ENCODE results near the gene SHROOM3.

SHROOM3 gene

DNA sequence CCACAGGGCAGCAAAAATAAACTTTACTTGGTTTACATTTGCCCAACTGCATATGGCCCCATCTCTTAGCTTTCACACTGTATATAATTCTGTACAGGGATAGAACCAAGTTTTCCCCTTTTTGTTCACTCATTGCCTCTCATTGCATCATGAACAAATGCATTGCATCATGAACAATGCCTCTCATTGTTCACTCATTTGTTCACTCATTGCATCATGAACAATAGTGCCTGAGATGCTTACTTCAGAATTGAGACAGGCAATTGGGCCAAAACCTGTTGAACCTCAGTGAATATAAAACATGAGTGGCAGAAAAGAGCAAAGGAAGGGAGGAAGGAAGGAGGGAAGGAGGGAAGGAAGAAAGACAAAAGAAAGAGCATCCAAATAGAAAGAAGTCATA, 364.7 kb downstream of the SHROOM3 start:
- no peak for TF ChIP-seq CTCF (conservative IDR thresholded peaks at IDR 0.05; ENCODE audit: low read depth, low read length)

DNA sequence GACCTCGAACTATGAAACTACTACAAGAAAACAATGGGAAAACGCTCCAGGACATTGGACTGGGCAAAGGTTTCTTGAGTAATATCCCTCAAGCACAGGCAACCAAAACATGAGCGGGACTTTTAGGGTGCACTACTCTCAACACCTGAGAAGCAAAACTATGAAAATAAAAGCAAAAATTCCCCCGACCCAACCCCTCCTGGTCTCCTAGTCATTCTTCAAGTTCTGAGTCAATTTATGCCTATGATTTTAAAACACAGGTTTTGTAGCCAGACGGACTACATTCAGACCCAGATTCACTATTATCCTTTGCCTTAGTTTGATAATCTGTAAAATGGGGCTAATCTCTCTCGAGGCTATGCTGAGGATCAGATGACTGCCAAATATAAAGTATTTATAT, 365.9 kb downstream of the SHROOM3 start:
- TF ChIP-seq CTCF (conservative IDR thresholded peaks at IDR 0.05; ENCODE audit: low read depth, low read length) = no peak
- DNase-seq (ENCODE audit: low read depth) = no peak
- no peak overlapping the region for H3K4me3 ChIP-seq (ENCODE audit: low read depth, low read length)

More for the DNA sequence above, 364.7 kb downstream of the SHROOM3 start:
- no peak for DNase-seq (ENCODE audit: low read depth)
- no peak overlapping the region for H3K4me3 ChIP-seq (ENCODE audit: low read depth, low read length)

DNA sequence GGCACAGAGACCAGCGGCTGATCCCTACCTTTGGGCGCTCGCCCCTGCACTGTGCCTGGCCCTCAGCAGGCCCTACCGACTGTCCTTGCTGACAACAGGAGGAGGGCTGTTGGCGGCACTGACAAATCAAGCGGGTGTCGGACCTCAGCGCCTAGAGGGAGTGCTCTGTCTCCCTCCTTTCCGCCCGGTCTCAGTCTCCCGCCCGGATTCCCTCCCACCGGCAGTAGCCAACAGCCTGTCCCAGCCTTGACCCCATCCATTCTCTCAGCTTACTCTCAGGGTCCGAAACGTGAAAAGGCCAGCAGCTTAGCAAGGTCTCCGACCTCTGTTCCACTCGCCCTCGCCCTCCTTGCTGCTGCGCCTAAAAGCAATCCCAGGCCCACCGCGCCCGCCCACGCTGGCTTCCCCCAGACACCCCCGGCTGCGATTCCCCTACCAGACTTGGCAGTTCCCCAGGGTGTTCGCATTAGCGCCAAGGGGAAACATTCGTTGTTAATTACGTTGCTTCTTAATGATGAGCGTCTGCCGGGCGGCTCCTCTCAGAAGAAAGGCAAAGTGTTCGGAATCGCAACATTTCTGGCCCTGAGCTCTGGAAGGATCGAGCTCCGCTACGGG, 366.7 kb downstream of the SHROOM3 start:
- DNase-seq (ENCODE audit: low read depth) = no peak
- H3K4me3 ChIP-seq (ENCODE audit: low read depth, low read length) = peak overlapping the region; percentile 35
- TF ChIP-seq CTCF (conservative IDR thresholded peaks at IDR 0.05; ENCODE audit: low read depth, low read length) = no peak

DNA sequence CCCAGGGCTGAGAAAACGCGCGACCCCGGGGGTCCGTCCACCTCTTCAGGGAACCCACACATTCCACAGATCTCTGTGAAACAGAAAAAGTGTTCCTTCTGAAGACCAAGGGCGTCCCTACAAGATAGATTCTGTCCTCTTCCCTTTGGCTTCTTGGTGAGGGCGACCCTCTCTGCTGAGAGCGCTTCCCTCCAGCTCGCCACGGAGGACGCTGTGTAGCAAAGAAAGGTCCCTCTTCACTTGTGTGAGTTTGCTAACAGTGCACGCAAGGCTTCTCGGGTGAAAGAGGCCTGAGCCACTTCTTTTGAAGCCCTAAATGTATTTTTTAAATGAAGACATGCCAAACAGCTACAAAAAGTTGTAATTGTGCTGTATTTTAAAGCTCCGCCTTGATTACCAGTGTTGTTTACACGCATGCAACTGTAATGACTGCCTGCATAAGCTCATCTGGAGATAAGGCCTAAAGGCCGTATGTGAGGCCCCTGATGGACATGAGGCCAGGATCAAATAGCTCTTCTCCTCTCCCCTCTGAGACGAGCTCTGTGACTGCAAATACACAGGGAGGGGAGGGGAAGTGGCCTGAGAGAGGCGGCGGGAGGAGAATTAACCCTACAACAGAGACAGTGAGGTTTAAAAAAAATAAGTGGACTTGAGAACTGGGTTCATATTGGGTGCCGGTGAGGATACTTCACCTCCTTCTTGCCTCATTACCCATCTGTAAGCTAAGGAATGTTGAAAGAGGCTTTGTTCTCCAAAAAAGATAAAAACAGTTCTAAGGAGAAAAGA, 367.4 kb downstream of the SHROOM3 start:
- H3K4me3 ChIP-seq (ENCODE audit: low read depth, low read length) = peak overlapping the region; percentile 35
- DNase-seq (ENCODE audit: low read depth) = peak; percentile 63
- TF ChIP-seq CTCF (conservative IDR thresholded peaks at IDR 0.05; ENCODE audit: low read depth, low read length) = peak; percentile 44

DNA sequence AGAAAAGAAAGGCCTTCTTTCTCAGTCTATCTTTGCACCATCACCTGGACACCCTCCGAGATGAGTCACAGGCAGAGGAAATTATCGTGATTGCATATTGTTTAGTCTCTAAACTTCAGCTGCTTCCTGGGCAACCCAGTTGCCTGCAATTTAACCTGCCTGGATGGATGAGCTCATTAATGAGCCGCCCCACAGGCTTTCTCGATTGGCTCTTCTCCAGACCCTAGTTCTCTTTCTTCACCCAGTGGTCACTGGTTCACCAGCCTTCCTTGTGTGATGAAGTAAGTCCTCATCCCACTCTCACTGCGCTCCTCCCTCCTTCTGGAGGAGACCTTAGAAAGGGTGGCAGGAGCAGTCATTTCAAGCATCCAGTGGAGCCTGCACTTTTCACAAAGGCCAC, 368.5 kb downstream of the SHROOM3 start:
- TF ChIP-seq CTCF (conservative IDR thresholded peaks at IDR 0.05; ENCODE audit: low read depth, low read length) = no peak
- H3K4me3 ChIP-seq (ENCODE audit: low read depth, low read length) = no peak overlapping the region
- peak; percentile 93 for DNase-seq (ENCODE audit: low read depth)

DNA sequence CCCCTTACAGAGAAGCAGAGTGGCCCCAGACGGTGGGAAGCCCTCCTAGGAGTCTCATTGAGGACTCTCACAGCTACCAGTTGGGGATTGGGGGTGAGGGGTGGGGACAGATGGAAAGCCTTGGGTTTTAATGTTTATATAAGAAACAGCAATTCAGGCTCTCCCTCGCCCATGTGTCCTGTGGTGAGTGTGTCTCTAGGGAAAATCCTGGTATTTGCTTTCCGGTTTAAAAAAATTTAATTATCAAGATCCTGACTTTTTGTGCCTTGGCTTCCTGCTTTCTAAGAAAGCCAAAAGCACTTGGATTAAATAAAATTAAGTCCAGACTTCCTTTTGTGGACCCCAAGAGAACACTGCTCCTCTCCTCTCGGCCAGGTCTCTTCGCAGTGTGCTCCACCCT, 369.1 kb downstream of the SHROOM3 start:
- DNase-seq (ENCODE audit: low read depth) = peak; percentile 52
- no peak overlapping the region for H3K4me3 ChIP-seq (ENCODE audit: low read depth, low read length)
- TF ChIP-seq CTCF (conservative IDR thresholded peaks at IDR 0.05; ENCODE audit: low read depth, low read length) = no peak

DNA sequence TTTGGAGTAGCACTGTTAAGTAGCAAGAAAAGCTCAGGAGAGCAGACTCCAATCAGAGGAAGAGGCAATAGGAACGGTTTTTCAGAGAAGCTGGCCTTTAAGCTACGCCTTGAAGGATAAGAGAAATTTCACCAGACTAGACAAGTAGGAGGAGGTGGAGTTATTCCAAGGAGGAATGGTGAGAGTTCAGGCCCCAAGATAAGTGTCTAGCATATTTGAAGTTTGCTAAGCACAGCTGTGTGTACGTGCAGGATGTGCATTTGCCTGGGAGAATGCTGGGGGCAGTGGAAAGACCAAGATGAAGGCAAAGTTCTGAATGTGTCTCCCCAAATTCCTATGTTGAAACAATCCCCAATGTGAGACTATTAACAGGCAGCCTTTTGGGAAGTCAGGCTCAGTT, 371.3 kb downstream of the SHROOM3 start:
- H3K4me3 ChIP-seq (ENCODE audit: low read depth, low read length) = no peak overlapping the region
- TF ChIP-seq CTCF (conservative IDR thresholded peaks at IDR 0.05; ENCODE audit: low read depth, low read length) = no peak
- DNase-seq (ENCODE audit: low read depth) = peak; percentile 46
